SK-N-SH treated with all-trans-retinoic acid at 6 μM for 48 hours (cell line): ENCODE data around the gene MTMR3.

Experiments
- ARNTL ChIP-seq: fragments of 450-650 bp; formaldehyde crosslinking; IDR thresholded peaks from 2 replicates; pipeline ENCODE4 v1.5.0; 2020; ENCODE audit warnings: low read depth, mild to moderate bottlenecking, moderate library complexity, borderline replicate concordance
- GLIS3 ChIP-seq: fragments of 250-450 bp; sonication (Bioruptor Pico); IDR thresholded peaks from 2 replicates; pipeline ENCODE4 v1.5.0; 2020; ENCODE audit warnings: mild to moderate bottlenecking, moderate library complexity
- PATZ1 ChIP-seq: fragments of 250-450 bp; sonication (Bioruptor Pico); IDR thresholded peaks from 2 replicates; pipeline ENCODE4 v1.8.0; 2020; ENCODE audit warnings: mild to moderate bottlenecking, moderate library complexity, borderline replicate concordance
- POU6F1 ChIP-seq: fragments of 250-450 bp; sonication (Bioruptor Pico); IDR thresholded peaks from 2 replicates; pipeline ENCODE4 v1.8.0; 2021; ENCODE audit warnings: low read depth, mild to moderate bottlenecking, moderate library complexity, borderline replicate concordance
- PPARA ChIP-seq: fragments of 250-450 bp; sonication (Bioruptor Pico); IDR thresholded peaks from 2 replicates; pipeline ENCODE4 v1.5.0; 2020; ENCODE audit warnings: mild to moderate bottlenecking, borderline replicate concordance
- RARB ChIP-seq: fragments of 250-450 bp; sonication (Bioruptor Pico); IDR thresholded peaks from 2 replicates; pipeline ENCODE4 v1.8.0; 2021; ENCODE audit warnings: mild to moderate bottlenecking, moderate library complexity
- SNAI2 ChIP-seq: fragments of 250-450 bp; sonication (Bioruptor Pico); IDR thresholded peaks from 2 replicates; pipeline ENCODE4 v1.5.0; 2020; ENCODE audit warnings: mild to moderate bottlenecking, moderate library complexity
- TSHZ2 ChIP-seq: fragments of 250-450 bp; sonication (Bioruptor Pico); IDR thresholded peaks from 2 replicates; pipeline ENCODE4 v1.5.0; 2020; ENCODE audit warnings: mild to moderate bottlenecking, moderate library complexity
- ZC3H10 ChIP-seq: fragments of 250-450 bp; sonication (Bioruptor Pico); IDR thresholded peaks from 2 replicates; pipeline ENCODE4 v1.5.1; 2021; ENCODE audit warnings: mild to moderate bottlenecking, moderate library complexity
- ZFP3 ChIP-seq: fragments of 250-450 bp; sonication (Bioruptor Pico); IDR thresholded peaks from 2 replicates; pipeline ENCODE4 v1.5.0; 2020; ENCODE audit warnings: mild to moderate bottlenecking, moderate library complexity
- ZNF8 ChIP-seq: fragments of 450-650 bp; formaldehyde crosslinking; IDR thresholded peaks from 2 replicates; pipeline ENCODE4 v1.5.0; 2020; ENCODE audit warnings: mild to moderate bottlenecking, moderate library complexity
- TF ChIP-seq, protein P1 (sequence below): fragments of 250-450 bp; sonication (Bioruptor Pico); IDR thresholded peaks from 2 replicates; pipeline ENCODE4 v1.5.1; 2020; ENCODE audit warnings: low read depth, mild to moderate bottlenecking, moderate library complexity

DNA sequence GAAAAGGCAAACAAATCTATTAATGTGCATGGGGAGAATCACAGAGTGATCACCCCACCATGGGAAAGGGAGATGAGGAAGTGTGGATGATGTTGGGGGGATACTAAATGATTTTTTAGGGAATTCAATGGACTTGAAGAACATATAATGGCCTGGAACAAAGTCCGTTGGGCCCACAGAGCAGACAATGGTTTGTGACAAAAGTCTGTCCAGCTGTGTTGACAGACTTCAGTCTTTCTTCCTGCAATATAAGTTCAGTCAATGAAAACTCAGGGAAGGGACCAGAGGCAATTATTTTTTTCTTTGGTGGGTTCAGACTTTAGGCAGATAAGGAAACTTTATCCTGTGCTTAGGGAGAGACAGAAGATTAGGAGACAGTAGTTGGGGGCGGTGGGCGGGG is 179.3 kb downstream of the MTMR3 start:
- TF ChIP-seq POU6F1 (CRISPR knock-in tag) (no peak), PATZ1 (no peak), GLIS3 (no peak), RARB (CRISPR knock-in tag) (no peak), ZFP3 (CRISPR knock-in tag) (no peak), ARNTL (no peak), SNAI2 (CRISPR knock-in tag) (no peak), ZC3H10 (CRISPR knock-in tag) (no peak), PPARA (CRISPR knock-in tag) (no peak), ZNF8 (CRISPR knock-in tag) (no peak), TSHZ2 (CRISPR knock-in tag) (no peak)
- TF ChIP-seq, protein P1, sequence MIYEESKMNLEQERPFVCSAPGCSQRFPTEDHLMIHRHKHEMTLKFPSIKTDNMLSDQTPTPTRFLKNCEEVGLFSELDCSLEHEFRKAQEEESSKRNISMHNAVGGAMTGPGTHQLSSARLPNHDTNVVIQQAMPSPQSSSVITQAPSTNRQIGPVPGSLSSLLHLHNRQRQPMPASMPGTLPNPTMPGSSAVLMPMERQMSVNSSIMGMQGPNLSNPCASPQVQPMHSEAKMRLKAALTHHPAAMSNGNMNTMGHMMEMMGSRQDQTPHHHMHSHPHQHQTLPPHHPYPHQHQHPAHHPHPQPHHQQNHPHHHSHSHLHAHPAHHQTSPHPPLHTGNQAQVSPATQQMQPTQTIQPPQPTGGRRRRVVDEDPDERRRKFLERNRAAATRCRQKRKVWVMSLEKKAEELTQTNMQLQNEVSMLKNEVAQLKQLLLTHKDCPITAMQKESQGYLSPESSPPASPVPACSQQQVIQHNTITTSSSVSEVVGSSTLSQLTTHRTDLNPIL (CRISPR knock-in tag), result no peak
